ENCODE data around the gene AGBL3.

DNA sequence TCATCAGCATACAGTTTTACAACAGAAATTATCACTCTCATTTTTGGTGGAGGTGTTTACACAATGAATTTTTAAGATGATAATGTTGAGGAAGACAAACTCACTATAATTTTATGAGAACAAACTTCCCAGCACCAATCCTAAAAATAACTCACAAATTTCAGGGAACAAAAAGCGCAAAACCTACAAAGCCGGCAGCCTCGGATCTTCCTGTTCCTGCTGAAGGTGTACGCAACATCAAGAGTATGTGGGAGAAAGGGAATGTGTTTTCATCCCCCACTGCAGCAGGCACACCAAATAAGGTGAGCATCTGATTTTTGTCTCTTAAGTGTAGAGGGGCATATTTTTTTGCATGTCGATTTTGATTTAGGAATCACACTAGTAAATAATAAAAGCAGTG is 26.5 kb upstream of the AGBL3 start:
- TF ChIP-seq POLR2A (IDR thresholded peaks at IDR 0.05; ENCODE audit: low read length) (no peak), GATA1 (IDR thresholded peaks at IDR 0.05; ENCODE audit: low read depth, low read length) (no peak)
